Suprapubic skin (tissue), 4 donors: ENCODE measurements around the gene NPR1. TPM values are rescaled to one million over a fixed set of nuclear protein-coding genes. Genes with fewer than 3 reads are reported as not detected.

Experiments used
- total RNA-seq, 4 donors: library from RNA; depleted of rRNA; stranded (reverse); fragments of >200 nt; gene quantifications; one replicate each; pipeline ENCODE4 v1.1.0, GENCODE V29; 2016

The NPR1 gene
- total RNA-seq, 4 donors from 2014 or later: 4.7 to 19.2 (median 6.9) TPM

Other genes starting within 250 kb of the NPR1 start
- 100 to 1,000 TPM in 1 of 4 donors, 10 to 100 TPM in 2, 1 to 10 TPM in 1; 5.1 to 107 (median 20.2) TPM for gene S100A7, start 218.0 kb upstream of the NPR1 start, total RNA-seq
- 100 to 1,000 TPM; 135 to 264 (median 241) TPM for gene S100A6, start 142.7 kb upstream of the NPR1 start, total RNA-seq
- gene S100A5, start 137.8 kb upstream of the NPR1 start, total RNA-seq: not detected
- 100 to 1,000 TPM in 3 of 4 donors, 10 to 100 TPM in 1; 89.3 to 229 (median 175) TPM for gene S100A4, start 132.9 kb upstream of the NPR1 start, total RNA-seq
- gene S100A3, start 129.4 kb upstream of the NPR1 start, total RNA-seq: 100 to 1,000 TPM in 1 of 4 donors, 10 to 100 TPM in 2, not detected in 1; 42.6 to 342 (median 88.0) TPM
- gene S100A2, start 112.8 kb upstream of the NPR1 start, total RNA-seq: 100 to 1,000 TPM; 127 to 519 (median 267) TPM
- gene S100A16, start 65.6 kb upstream of the NPR1 start, total RNA-seq: 100 to 1,000 TPM; 133 to 668 (median 414) TPM
- 100 to 1,000 TPM; 252 to 555 (median 445) TPM for gene S100A14, start 62.4 kb upstream of the NPR1 start, total RNA-seq
- gene S100A13, start 51.2 kb upstream of the NPR1 start, total RNA-seq: 10 to 100 TPM; 28.0 to 55.4 (median 43.1) TPM
- gene S100A1, start 50.3 kb upstream of the NPR1 start, total RNA-seq: 10 to 100 TPM; 17.9 to 33.2 (median 21.1) TPM
- gene CHTOP, start 44.6 kb upstream of the NPR1 start, total RNA-seq: 10 to 100 TPM; 56.8 to 78.1 (median 58.2) TPM
- 10 to 100 TPM; 33.6 to 41.1 (median 35.6) TPM for gene SNAPIN, start 20.0 kb upstream of the NPR1 start, total RNA-seq
- 100 to 1,000 TPM in 3 of 4 donors, 10 to 100 TPM in 1; 68.2 to 149 (median 127) TPM for gene ILF2, start 7.7 kb upstream of the NPR1 start, total RNA-seq
- 10 to 100 TPM; 38.3 to 75.4 (median 43.9) TPM for gene INTS3, start 49.4 kb downstream of the NPR1 start, total RNA-seq
- gene SLC27A3, start 96.7 kb downstream of the NPR1 start, total RNA-seq: 10 to 100 TPM; 18.3 to 72.3 (median 39.6) TPM
- gene GATAD2B, start 244.3 kb downstream of the NPR1 start, total RNA-seq: 10 to 100 TPM; 25.5 to 64.5 (median 37.1) TPM